HL-60 (cell line): ENCODE measurements around the gene DHRSX.

Source experiments
- POLR2AphosphoS5 ChIP-seq: IDR thresholded peaks from 2 replicates; pipeline ENCODE4 v1.6.1; 2012; ENCODE audit warnings: low read depth
- REST ChIP-seq: IDR thresholded peaks from 2 replicates; pipeline ENCODE4 v1.6.1; 2012; ENCODE audit warnings: low read depth; ENCODE audit not compliant: insufficient replicate concordance
- TF ChIP-seq, protein P1 (sequence below): IDR thresholded peaks from one replicate; pipeline ENCODE4 v1.5.1; 2011; ENCODE audit warnings: low read length, control low read depth, inconsistent platforms; ENCODE audit not compliant: insufficient read depth

DNA sequence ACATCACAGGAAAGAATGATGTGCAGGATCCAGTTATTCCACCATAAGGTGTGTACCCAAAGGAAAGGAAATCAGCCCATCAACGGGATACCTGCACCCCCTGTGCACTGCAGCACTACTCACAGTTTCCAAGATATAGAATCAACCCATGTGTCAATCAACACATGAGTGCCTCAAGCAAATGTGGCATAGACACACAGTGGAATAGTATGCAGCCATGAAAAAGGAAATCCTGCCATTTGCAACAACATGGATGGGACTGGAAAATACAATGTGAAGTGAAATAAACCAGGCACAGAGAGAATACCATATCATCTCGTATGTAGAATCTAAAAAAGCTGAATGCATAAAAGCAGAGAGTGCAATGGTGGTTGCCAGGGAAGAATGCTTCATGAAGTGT lies 53.3 kb downstream of the DHRSX start:
- no peak for TF ChIP-seq REST
- TF ChIP-seq, protein P1, sequence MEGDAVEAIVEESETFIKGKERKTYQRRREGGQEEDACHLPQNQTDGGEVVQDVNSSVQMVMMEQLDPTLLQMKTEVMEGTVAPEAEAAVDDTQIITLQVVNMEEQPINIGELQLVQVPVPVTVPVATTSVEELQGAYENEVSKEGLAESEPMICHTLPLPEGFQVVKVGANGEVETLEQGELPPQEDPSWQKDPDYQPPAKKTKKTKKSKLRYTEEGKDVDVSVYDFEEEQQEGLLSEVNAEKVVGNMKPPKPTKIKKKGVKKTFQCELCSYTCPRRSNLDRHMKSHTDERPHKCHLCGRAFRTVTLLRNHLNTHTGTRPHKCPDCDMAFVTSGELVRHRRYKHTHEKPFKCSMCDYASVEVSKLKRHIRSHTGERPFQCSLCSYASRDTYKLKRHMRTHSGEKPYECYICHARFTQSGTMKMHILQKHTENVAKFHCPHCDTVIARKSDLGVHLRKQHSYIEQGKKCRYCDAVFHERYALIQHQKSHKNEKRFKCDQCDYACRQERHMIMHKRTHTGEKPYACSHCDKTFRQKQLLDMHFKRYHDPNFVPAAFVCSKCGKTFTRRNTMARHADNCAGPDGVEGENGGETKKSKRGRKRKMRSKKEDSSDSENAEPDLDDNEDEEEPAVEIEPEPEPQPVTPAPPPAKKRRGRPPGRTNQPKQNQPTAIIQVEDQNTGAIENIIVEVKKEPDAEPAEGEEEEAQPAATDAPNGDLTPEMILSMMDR = no peak
- TF ChIP-seq POLR2AphosphoS5 = no peak
